ENCODE data around the gene ARHGEF4. TPM values are rescaled to one million over a fixed set of nuclear protein-coding genes. Genes with fewer than 3 reads are reported as not detected.

Gene ARHGEF4
- total RNA-seq, 1 experiment from 2014 or later: 0.80 TPM

- H3K27me3 ChIP-seq (ENCODE audit: control insufficient read depth, insufficient read depth, low read length): no peaks in the 10 kb centered on the region
- CTCF ChIA-PET: interaction anchor here (0.7 kb wide), 1 partner anchor 35 kb away, joined by 7 read pairs; no protein-coding TSS in a partner anchor
- no peak for ATAC-seq
- TF ChIP-seq POLR2AphosphoS5 (IDR thresholded peaks at IDR 0.05; ENCODE audit: low read depth, low read length) (no peak), CTCF (IDR thresholded peaks at IDR 0.05) (no peak), SIN3A (IDR thresholded peaks at IDR 0.05; ENCODE audit: borderline replicate concordance, insufficient read depth, low read depth, low read length) (no peak), TCF7L2 (IDR thresholded peaks at IDR 0.05; ENCODE audit: low read depth, low read length) (no peak), REST (IDR thresholded peaks at IDR 0.05; ENCODE audit: insufficient read depth in 1 of 2, low read depth in 2 of 2, low read length in 1 of 2) (no peak)
- no peaks in the 10 kb centered on the region for H3K4me1 ChIP-seq (ENCODE audit: control insufficient read depth, insufficient read depth, low read length)
- intact Hi-C loops (cut with micrococcal nuclease; ENCODE audit: unreplicated experiment) (no loop called here), in situ Hi-C loops (cut with HindIII; ENCODE audit: low pct_unique_long_range_greater_than_20kb, low sequenced_read_pairs) (no loop called here)
- DNase-seq (ENCODE audit: low read depth, low spot score): no peak
- H3K27ac ChIP-seq (ENCODE audit: low read length): no peak overlapping the region
- no peaks in the 10 kb centered on the region for H3K9me3 ChIP-seq (ENCODE audit: control insufficient read depth, insufficient read depth, low read depth, low read length)
- POLR2A ChIA-PET: no interaction called here
- no TSS peak for BruUV-seq (replicated peaks)
- peaks cover 20% of the 10 kb centered on the region for H3K36me3 ChIP-seq (ENCODE audit: control insufficient read depth, insufficient read depth, low read length)
- no peak overlapping the region for H3K4me3 ChIP-seq (ENCODE audit: low read depth in 2 of 2, low read length in 2 of 2)
These were observed 214.2 kb downstream of the ARHGEF4 start for GRCh38 chr2:131050896-131051295.

GRCh38 chr2:131052741-131053263 is 216.1 kb downstream of the ARHGEF4 start:
- DNase-seq (ENCODE audit: low read depth, low spot score): no peak
- Histone ChIP-seq H3K36me3 (ENCODE audit: control insufficient read depth, insufficient read depth, low read length) (peaks cover 25% of the 10 kb centered on the region), H3K27ac (ENCODE audit: low read length) (no peak overlapping the region), H3K27me3 (ENCODE audit: control insufficient read depth, insufficient read depth, low read length) (no peaks in the 10 kb centered on the region), H3K4me1 (ENCODE audit: control insufficient read depth, insufficient read depth, low read length) (no peaks in the 10 kb centered on the region), H3K9me3 (ENCODE audit: control insufficient read depth, insufficient read depth, low read depth, low read length) (no peaks in the 10 kb centered on the region), H3K4me3 (ENCODE audit: low read depth in 2 of 2, low read length in 2 of 2) (no peak overlapping the region)
- ChIA-PET CTCF (no interaction called here), POLR2A (no interaction called here)
- BruUV-seq (replicated peaks): no TSS peak
- no peak for TF ChIP-seq CTCF (IDR thresholded peaks at IDR 0.05)
- TF ChIP-seq REST (IDR thresholded peaks at IDR 0.05; ENCODE audit: insufficient read depth in 1 of 2, low read depth in 2 of 2, low read length in 1 of 2): no peak
- TF ChIP-seq SIN3A (IDR thresholded peaks at IDR 0.05; ENCODE audit: borderline replicate concordance, insufficient read depth, low read depth, low read length): no peak
- no peak for TF ChIP-seq POLR2AphosphoS5 (IDR thresholded peaks at IDR 0.05; ENCODE audit: low read depth, low read length)
- TF ChIP-seq TCF7L2 (IDR thresholded peaks at IDR 0.05; ENCODE audit: low read depth, low read length): no peak
- intact Hi-C loops (cut with micrococcal nuclease; ENCODE audit: unreplicated experiment) (no loop called here), in situ Hi-C loops (cut with HindIII; ENCODE audit: low pct_unique_long_range_greater_than_20kb, low sequenced_read_pairs) (no loop called here)
- ATAC-seq: no peak
